ENCODE results near the gene POLR1B. TPM values are rescaled to one million over a fixed set of nuclear protein-coding genes. Genes with fewer than 3 reads are reported as not detected.

POLR1B gene
- total RNA-seq, 1 experiment from 2014 or later, result 31.7 TPM

DNA sequence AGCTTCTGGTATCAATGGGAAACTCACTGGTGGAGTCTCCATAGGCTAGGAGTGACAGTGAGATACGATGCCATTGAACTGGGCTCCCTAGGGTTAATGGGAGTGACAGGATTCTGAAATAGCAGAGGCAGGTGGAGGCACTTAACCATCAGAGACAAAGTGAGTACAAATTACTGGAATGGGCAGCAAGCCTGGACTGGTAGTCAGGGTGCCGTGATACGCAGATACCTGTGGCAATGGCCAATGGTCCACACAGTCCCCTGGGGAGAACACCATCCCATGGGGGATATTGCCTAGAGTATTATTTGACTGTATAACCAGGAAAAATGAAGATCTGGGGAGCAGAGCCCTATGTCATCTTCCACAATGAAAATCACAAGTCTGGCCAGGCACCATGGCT, 59.5 kb downstream of the POLR1B start:
- H3K4me1 ChIP-seq (ENCODE audit: insufficient read depth, low read length), result peaks cover 12% of the 10 kb centered on the region
- DNase-seq, result no peak
- no peak for ATAC-seq
- H3K9me3 ChIP-seq (ENCODE audit: low read length), result no peaks in the 10 kb centered on the region
- no peak overlapping the region for H3K4me2 ChIP-seq (ENCODE audit: low read length)
- H3K36me3 ChIP-seq (ENCODE audit: low read depth, low read length), result no peaks in the 10 kb centered on the region
- intact Hi-C loops (cut with micrococcal nuclease), result loop anchor here (10.0 kb wide), 1 partner anchor 53 kb away; no protein-coding TSS in a partner anchor
- no peaks in the 10 kb centered on the region for H3K79me2 ChIP-seq (ENCODE audit: low read length)
- ChIA-PET CTCF (interaction anchor here (0.9 kb wide), 1 partner anchor 22 kb away, joined by 3 read pairs; no protein-coding TSS in a partner anchor), POLR2A (ENCODE audit: unreplicated experiment) (interaction anchor here (0.6 kb wide), 1 partner anchor 336 kb away, joined by 3 read pairs; no protein-coding TSS in a partner anchor)
- no peak overlapping the region for H3K4me3 ChIP-seq (ENCODE audit: low read length)
- no peak overlapping the region for H3K27ac ChIP-seq (ENCODE audit: low read length)
- H3F3A ChIP-seq (ENCODE audit: low read length, unreplicated experiment), result no peaks in the 10 kb centered on the region
- TF ChIP-seq, protein P1, sequence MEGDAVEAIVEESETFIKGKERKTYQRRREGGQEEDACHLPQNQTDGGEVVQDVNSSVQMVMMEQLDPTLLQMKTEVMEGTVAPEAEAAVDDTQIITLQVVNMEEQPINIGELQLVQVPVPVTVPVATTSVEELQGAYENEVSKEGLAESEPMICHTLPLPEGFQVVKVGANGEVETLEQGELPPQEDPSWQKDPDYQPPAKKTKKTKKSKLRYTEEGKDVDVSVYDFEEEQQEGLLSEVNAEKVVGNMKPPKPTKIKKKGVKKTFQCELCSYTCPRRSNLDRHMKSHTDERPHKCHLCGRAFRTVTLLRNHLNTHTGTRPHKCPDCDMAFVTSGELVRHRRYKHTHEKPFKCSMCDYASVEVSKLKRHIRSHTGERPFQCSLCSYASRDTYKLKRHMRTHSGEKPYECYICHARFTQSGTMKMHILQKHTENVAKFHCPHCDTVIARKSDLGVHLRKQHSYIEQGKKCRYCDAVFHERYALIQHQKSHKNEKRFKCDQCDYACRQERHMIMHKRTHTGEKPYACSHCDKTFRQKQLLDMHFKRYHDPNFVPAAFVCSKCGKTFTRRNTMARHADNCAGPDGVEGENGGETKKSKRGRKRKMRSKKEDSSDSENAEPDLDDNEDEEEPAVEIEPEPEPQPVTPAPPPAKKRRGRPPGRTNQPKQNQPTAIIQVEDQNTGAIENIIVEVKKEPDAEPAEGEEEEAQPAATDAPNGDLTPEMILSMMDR (conservative IDR thresholded peaks at IDR 0.05; ENCODE audit: low read depth, low read length), result no peak
- no peak for TF ChIP-seq EZH2 (IDR thresholded peaks at IDR 0.05; ENCODE audit: low read length, unreplicated experiment)
- no peak for TF ChIP-seq EZH2phosphoT487 (IDR thresholded peaks at IDR 0.05; ENCODE audit: borderline replicate concordance, low read length)
- H2AFZ ChIP-seq (ENCODE audit: low read length), result no peak overlapping the region
- no peak overlapping the region for H3K9ac ChIP-seq (ENCODE audit: low read length)
- BruUV-seq (replicated peaks), result no TSS peak
- H3K9me2 ChIP-seq (replicated peaks; ENCODE audit: low read length), result 0 out of 2 replicates have a peak, but pooled peaks cover 7% of the 10 kb centered on the region
- no peaks in the 10 kb centered on the region for H3K27me3 ChIP-seq (ENCODE audit: low read length)
- no peaks in the 10 kb centered on the region for H4K20me1 ChIP-seq (ENCODE audit: low read length)

DNA sequence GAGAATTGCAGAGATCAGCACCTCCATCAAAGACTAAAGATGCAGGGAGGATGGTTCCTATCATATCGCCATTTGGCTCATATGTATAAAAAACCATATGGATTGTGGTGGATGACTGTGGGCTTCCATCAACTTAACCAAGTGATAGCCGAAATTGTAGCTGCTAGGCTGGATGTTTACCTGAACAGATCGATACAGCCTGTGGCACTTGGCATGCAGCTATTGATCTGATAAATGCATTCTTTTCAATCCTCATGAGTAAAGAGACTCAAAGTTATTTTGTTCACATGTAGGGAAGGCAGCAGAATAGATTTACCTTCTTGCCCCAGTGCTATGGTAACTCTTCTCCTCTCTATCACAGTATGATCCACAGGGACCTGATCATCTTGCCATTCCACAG, 60.7 kb downstream of the POLR1B start:
- Histone ChIP-seq H3F3A (ENCODE audit: low read length, unreplicated experiment) (no peaks in the 10 kb centered on the region), H3K27me3 (ENCODE audit: low read length) (no peaks in the 10 kb centered on the region), H3K9me2 (replicated peaks; ENCODE audit: low read length) (0 out of 2 replicates have a peak, but pooled peaks cover 7% of the 10 kb centered on the region), H3K4me1 (ENCODE audit: insufficient read depth, low read length) (peaks cover 12% of the 10 kb centered on the region), H3K9ac (ENCODE audit: low read length) (no peak overlapping the region), H2AFZ (ENCODE audit: low read length) (no peak overlapping the region), H3K4me3 (ENCODE audit: low read length) (no peak overlapping the region), H4K20me1 (ENCODE audit: low read length) (no peaks in the 10 kb centered on the region), H3K36me3 (ENCODE audit: low read depth, low read length) (no peaks in the 10 kb centered on the region), H3K27ac (ENCODE audit: low read length) (no peak overlapping the region), H3K4me2 (ENCODE audit: low read length) (no peak overlapping the region), H3K9me3 (ENCODE audit: low read length) (no peaks in the 10 kb centered on the region), H3K79me2 (ENCODE audit: low read length) (no peaks in the 10 kb centered on the region)
- BruUV-seq (replicated peaks), result no TSS peak
- ATAC-seq (no peak), DNase-seq (no peak)
- POLR2A ChIA-PET (ENCODE audit: unreplicated experiment), result no interaction called here
- CTCF ChIA-PET, result no interaction called here
- intact Hi-C loops (cut with micrococcal nuclease), result loop anchor here (10.0 kb wide), 1 partner anchor 52 kb away; no protein-coding TSS in a partner anchor
- TF ChIP-seq EZH2 (IDR thresholded peaks at IDR 0.05; ENCODE audit: low read length, unreplicated experiment) (no peak), EZH2phosphoT487 (IDR thresholded peaks at IDR 0.05; ENCODE audit: borderline replicate concordance, low read length) (no peak)
- TF ChIP-seq, protein P1 (conservative IDR thresholded peaks at IDR 0.05; ENCODE audit: low read depth, low read length), result no peak

DNA sequence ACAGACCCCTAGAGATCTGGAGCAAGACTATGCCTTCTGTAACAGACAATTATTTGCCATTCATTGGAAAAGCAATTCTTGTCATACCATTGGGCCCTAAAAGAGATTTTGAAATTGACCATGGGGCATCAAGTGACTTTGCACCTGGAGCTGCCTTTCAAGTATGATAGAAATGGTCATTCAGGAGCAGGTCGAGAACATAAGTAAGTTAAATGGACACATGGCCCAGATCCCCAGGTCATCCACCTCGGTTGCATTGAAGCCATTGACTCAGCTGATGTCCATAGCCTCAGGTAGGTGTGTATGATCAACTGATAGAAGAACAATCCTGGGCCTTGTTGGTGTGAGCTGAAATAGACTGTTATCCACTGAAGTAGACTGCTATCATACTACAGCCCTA, 61.5 kb downstream of the POLR1B start:
- no peaks in the 10 kb centered on the region for H3K36me3 ChIP-seq (ENCODE audit: low read depth, low read length)
- H4K20me1 ChIP-seq (ENCODE audit: low read length), result no peaks in the 10 kb centered on the region
- H3K9me3 ChIP-seq (ENCODE audit: low read length), result no peaks in the 10 kb centered on the region
- H2AFZ ChIP-seq (ENCODE audit: low read length), result no peak overlapping the region
- 0 out of 2 replicates have a peak, but pooled peaks cover 7% of the 10 kb centered on the region for H3K9me2 ChIP-seq (replicated peaks; ENCODE audit: low read length)
- no peak overlapping the region for H3K4me3 ChIP-seq (ENCODE audit: low read length)
- intact Hi-C loops (cut with micrococcal nuclease), result loop anchor here (10.0 kb wide), 1 partner anchor 51 kb away; no protein-coding TSS in a partner anchor
- peaks cover 12% of the 10 kb centered on the region for H3K4me1 ChIP-seq (ENCODE audit: insufficient read depth, low read length)
- H3K4me2 ChIP-seq (ENCODE audit: low read length), result no peak overlapping the region
- DNase-seq, result no peak
- H3K79me2 ChIP-seq (ENCODE audit: low read length), result no peaks in the 10 kb centered on the region
- ChIA-PET CTCF (no interaction called here), POLR2A (ENCODE audit: unreplicated experiment) (no interaction called here)
- H3K27me3 ChIP-seq (ENCODE audit: low read length), result no peaks in the 10 kb centered on the region
- no TSS peak for BruUV-seq (replicated peaks)
- ATAC-seq, result no peak
- H3K27ac ChIP-seq (ENCODE audit: low read length), result no peak overlapping the region
- TF ChIP-seq, protein P1 (conservative IDR thresholded peaks at IDR 0.05; ENCODE audit: low read depth, low read length), result no peak
- TF ChIP-seq EZH2 (IDR thresholded peaks at IDR 0.05; ENCODE audit: low read length, unreplicated experiment), result no peak
- TF ChIP-seq EZH2phosphoT487 (IDR thresholded peaks at IDR 0.05; ENCODE audit: borderline replicate concordance, low read length), result no peak
- no peaks in the 10 kb centered on the region for H3F3A ChIP-seq (ENCODE audit: low read length, unreplicated experiment)
- H3K9ac ChIP-seq (ENCODE audit: low read length), result no peak overlapping the region
